ENCODE measurements around the gene BOD1. TPM values are rescaled to one million over a fixed set of nuclear protein-coding genes. Genes with fewer than 3 reads are reported as not detected.

Gene BOD1
- polyA plus RNA-seq, 2 of the 4 experiments (the other 2 are of a cell fraction): 59.1 to 102 TPM

DNA sequence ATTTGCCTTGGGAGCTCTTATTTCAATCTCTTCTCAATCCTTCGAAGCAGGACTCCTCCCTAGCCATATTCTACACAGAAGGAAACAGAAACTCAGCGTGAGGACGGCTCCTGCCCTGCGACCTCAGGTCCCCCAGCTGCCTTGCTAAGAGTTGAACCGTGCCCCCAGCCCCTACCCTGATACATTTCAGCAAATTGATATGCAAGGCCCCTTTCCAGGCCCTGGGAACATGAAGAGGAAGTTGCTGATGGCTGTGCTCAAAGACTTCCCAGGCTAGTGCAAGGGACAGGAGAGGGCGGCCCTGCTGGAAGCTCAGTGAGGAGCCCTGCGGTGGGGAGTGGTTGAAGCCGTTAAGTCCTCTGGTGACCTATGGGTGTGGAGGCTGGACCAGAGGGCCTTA is 41.5 kb downstream of the BOD1 start:
- ATAC-seq (no peak), DNase-seq (ENCODE audit: low read depth in 1 of 2, low spot score in 1 of 2) (no peak)
- POLR2A ChIA-PET: no interaction called here

GRCh38 chr5:173573126-173573960 is 43.1 kb downstream of the BOD1 start:
- WGBS (ENCODE audit: missing lambda C conversion rate): 39% methylated on average over 27 of the region's 35 CpGs
- ChIA-PET POLR2A (interaction anchor here (1.1 to 1.6 kb wide), 3 partner anchors 118 to 247 kb away, joined by 3 to 5 read pairs (median 4); partner anchors contain the start of gene STC2), CTCF (interaction anchor here (0.6 to 10.7 kb wide), 82 partner anchors 10 to 743 kb away, joined by 3 to 140 read pairs (median 4); partner anchors contain the start of gene STC2)
- H3K4me1 ChIP-seq: peaks cover 5% of the 10 kb centered on the region; the same call in 2 of the 3 replicates
- H3K9me3 ChIP-seq: peaks cover 6% of the 10 kb centered on the region; the same call in 2 of the 3 replicates
- peak overlapping the region; percentile 62 to 63; a peak in 5 of 6 replicates for H3K27ac ChIP-seq
- no peak overlapping the region for H3K4me3 ChIP-seq
- peak; percentile 95 to 99 for ATAC-seq
- peak; percentile 55 to 66 for DNase-seq (ENCODE audit: low read depth in 1 of 2, low spot score in 1 of 2)
- peak overlapping the region; percentile 78 for H3K4me2 ChIP-seq
- FAIRE-seq: peak; percentile 54
- TF ChIP-seq MAZ (IDR thresholded peaks at IDR 0.05; ENCODE audit: borderline replicate concordance, low read depth, low read length) (no peak), KDM1A (IDR thresholded peaks at IDR 0.05; ENCODE audit: low read depth) (no peak), HMGXB4 (CRISPR knock-in tag; IDR thresholded peaks at IDR 0.05; ENCODE audit: borderline replicate concordance) (no peak), JUN (IDR thresholded peaks at IDR 0.05) (no peak), HES2 (IDR thresholded peaks at IDR 0.05) (no peak), BHLHE40 (IDR thresholded peaks at IDR 0.05; ENCODE audit: low read depth, low read length) (no peak), CTCF (IDR thresholded peaks at IDR 0.05) (peak; percentile 92), HOXB5 (CRISPR knock-in tag; IDR thresholded peaks at IDR 0.05) (no peak), CHD4 (IDR thresholded peaks at IDR 0.05; ENCODE audit: borderline replicate concordance) (no peak), RAD21 (conservative IDR thresholded peaks at IDR 0.05 in 1 of 2, IDR thresholded peaks at IDR 0.05 in 1 of 2) (peak; percentile 85 to 94), GATA3 (IDR thresholded peaks at IDR 0.05; ENCODE audit: borderline replicate concordance) (no peak), MAX (IDR thresholded peaks at IDR 0.05) (peak; percentile 70), EP300 (IDR thresholded peaks at IDR 0.05) (no peak), POLR2AphosphoS2 (conservative IDR thresholded peaks at IDR 0.05; ENCODE audit: low read length) (no peak), JUNB (IDR thresholded peaks at IDR 0.05) (no peak), HOXA7 (CRISPR knock-in tag; IDR thresholded peaks at IDR 0.05) (no peak), RNF2 (IDR thresholded peaks at IDR 0.05; ENCODE audit: borderline replicate concordance, low read depth) (no peak)
- TF ChIP-seq, protein P1, sequence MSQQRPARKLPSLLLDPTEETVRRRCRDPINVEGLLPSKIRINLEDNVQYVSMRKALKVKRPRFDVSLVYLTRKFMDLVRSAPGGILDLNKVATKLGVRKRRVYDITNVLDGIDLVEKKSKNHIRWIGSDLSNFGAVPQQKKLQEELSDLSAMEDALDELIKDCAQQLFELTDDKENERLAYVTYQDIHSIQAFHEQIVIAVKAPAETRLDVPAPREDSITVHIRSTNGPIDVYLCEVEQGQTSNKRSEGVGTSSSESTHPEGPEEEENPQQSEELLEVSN (IDR thresholded peaks at IDR 0.05; ENCODE audit: borderline replicate concordance, low read depth): peak; percentile 56; the same call in 1 of the 2 replicates
- TF ChIP-seq, protein P2, sequence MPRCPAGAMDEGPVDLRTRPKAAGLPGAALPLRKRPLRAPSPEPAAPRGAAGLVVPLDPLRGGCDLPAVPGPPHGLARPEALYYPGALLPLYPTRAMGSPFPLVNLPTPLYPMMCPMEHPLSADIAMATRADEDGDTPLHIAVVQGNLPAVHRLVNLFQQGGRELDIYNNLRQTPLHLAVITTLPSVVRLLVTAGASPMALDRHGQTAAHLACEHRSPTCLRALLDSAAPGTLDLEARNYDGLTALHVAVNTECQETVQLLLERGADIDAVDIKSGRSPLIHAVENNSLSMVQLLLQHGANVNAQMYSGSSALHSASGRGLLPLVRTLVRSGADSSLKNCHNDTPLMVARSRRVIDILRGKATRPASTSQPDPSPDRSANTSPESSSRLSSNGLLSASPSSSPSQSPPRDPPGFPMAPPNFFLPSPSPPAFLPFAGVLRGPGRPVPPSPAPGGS (IDR thresholded peaks at IDR 0.05): no peak

More for the DNA sequence above, 41.5 kb downstream of the BOD1 start:
- H3K4me2 ChIP-seq: no peak overlapping the region
- CTCF ChIA-PET: interaction anchor here (1.0 to 10.7 kb wide), 6 partner anchors 9 to 281 kb away, joined by 3 to 140 read pairs (median 16); no protein-coding TSS in a partner anchor
- WGBS (ENCODE audit: missing lambda C conversion rate): 59% methylated on average over 8 of the region's 8 CpGs
- H3K27ac ChIP-seq: no peak overlapping the region
- TF ChIP-seq PHF8 (IDR thresholded peaks at IDR 0.05; ENCODE audit: borderline replicate concordance, low read depth) (no peak), MYC (IDR thresholded peaks at IDR 0.05; ENCODE audit: borderline replicate concordance, low read length) (no peak), TP53 (CRISPR knock-in tag; IDR thresholded peaks at IDR 0.05) (no peak), KDM1A (IDR thresholded peaks at IDR 0.05; ENCODE audit: low read depth) (no peak), RCOR1 (IDR thresholded peaks at IDR 0.05; ENCODE audit: low read depth, low read length) (no peak), ZFP36 (IDR thresholded peaks at IDR 0.05; ENCODE audit: borderline replicate concordance, partially characterized antibody) (no peak)
- TF ChIP-seq, protein P3, sequence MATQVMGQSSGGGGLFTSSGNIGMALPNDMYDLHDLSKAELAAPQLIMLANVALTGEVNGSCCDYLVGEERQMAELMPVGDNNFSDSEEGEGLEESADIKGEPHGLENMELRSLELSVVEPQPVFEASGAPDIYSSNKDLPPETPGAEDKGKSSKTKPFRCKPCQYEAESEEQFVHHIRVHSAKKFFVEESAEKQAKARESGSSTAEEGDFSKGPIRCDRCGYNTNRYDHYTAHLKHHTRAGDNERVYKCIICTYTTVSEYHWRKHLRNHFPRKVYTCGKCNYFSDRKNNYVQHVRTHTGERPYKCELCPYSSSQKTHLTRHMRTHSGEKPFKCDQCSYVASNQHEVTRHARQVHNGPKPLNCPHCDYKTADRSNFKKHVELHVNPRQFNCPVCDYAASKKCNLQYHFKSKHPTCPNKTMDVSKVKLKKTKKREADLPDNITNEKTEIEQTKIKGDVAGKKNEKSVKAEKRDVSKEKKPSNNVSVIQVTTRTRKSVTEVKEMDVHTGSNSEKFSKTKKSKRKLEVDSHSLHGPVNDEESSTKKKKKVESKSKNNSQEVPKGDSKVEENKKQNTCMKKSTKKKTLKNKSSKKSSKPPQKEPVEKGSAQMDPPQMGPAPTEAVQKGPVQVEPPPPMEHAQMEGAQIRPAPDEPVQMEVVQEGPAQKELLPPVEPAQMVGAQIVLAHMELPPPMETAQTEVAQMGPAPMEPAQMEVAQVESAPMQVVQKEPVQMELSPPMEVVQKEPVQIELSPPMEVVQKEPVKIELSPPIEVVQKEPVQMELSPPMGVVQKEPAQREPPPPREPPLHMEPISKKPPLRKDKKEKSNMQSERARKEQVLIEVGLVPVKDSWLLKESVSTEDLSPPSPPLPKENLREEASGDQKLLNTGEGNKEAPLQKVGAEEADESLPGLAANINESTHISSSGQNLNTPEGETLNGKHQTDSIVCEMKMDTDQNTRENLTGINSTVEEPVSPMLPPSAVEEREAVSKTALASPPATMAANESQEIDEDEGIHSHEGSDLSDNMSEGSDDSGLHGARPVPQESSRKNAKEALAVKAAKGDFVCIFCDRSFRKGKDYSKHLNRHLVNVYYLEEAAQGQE (IDR thresholded peaks at IDR 0.05): no peak
- no peak overlapping the region for H3K4me3 ChIP-seq
- no peak for FAIRE-seq
- H3K9me3 ChIP-seq: peaks cover 13% of the 10 kb centered on the region
- H3K4me1 ChIP-seq: peaks cover 5% of the 10 kb centered on the region; the same call in 2 of the 3 replicates

All from A549 (cell line).